Measurements from ENCODE around the gene SLCO2A1.

GRCh38 chr3:134008630-134009156 lies 21.0 kb downstream of the SLCO2A1 start:
- TF ChIP-seq CTCF (IDR thresholded peaks at IDR 0.05; ENCODE audit: low read length) (no peak), EZH2 (optimal IDR thresholded peaks at IDR 0.05; ENCODE audit: low read depth, low read length) (no peak)

All from MM.1S (cell line).